GM10248 (cell line): ENCODE results near the gene CITED1.

Source experiments
- CTCF ChIA-PET: fragments of 300-600 bp; sonication (Branson Sonifier 250); formaldehyde crosslinking; extraction: SDS; loops from one replicate; lab custom pipeline; 2021; ENCODE audit warnings: antibody characterized with exemption; lab: Yijun Ruan, JAX
- POLR2A ChIA-PET: fragments of 350-650 bp; sonication (Branson Sonifier 250); formaldehyde crosslinking; extraction: SDS; loops from one replicate; lab custom pipeline; 2020; ENCODE audit warnings: antibody characterized with exemption; lab: Yijun Ruan, JAX
- DNase-seq: peaks from one replicate; pipeline ENCODE4 v3.0.0; 2012; ENCODE audit errors: extremely low spot score
- CTCF ChIP-seq: IDR thresholded peaks from 2 replicates; pipeline ENCODE4 v1.5.1; 2012; ENCODE audit warnings: mild to moderate bottlenecking, low read depth; ENCODE audit errors: extremely low read depth, missing control alignments, control extremely low read depth

Gene CITED1

DNA sequence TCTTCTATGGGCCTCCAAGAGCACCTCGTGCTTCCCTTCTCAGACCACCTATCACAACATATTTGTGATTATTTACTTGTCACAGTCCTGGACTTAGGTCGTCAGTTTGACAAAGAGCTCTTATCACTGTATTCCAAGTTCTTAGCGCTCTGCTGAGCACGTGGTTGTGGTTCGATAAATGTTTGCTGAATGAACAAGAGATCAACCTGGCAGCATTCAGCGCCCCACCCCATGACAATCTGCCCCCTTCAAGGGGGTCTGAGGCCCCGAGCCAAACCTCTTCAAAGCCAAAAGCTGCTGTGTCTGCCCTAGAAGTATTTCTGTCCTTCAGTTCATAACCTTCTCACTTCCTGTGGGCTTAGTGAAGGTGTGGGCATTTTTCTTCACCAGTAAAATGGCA lies 43.6 kb downstream of the CITED1 start:
- no peak for TF ChIP-seq CTCF
- no peak for DNase-seq
- CTCF ChIA-PET = interaction anchor here (1.5 kb wide), 1 partner anchor 17 kb away, joined by 4 read pairs; no protein-coding TSS in a partner anchor
- POLR2A ChIA-PET = interaction anchor here (0.8 kb wide), 1 partner anchor 15 kb away, joined by 3 read pairs; the partner anchor contains the start of gene RPS4X

- TF ChIP-seq CTCF = no peak
- POLR2A ChIA-PET = no interaction called here
- CTCF ChIA-PET = no interaction called here
These were observed 45.3 kb downstream of the CITED1 start for GRCh38 chrX:72260448-72260847.

GRCh38 chrX:72258174-72258573 lies 47.5 kb downstream of the CITED1 start:
- no peak for TF ChIP-seq CTCF
- ChIA-PET CTCF (interaction anchor here (1.2 kb wide), 1 partner anchor 9 kb away, joined by 3 read pairs; no protein-coding TSS in a partner anchor), POLR2A (interaction anchor here (0.8 kb wide), 1 partner anchor 19 kb away, joined by 3 read pairs; the partner anchor contains the start of gene RPS4X)
- DNase-seq = no peak

More at GRCh38 chrX:72260448-72260847, 45.3 kb downstream of the CITED1 start:
- DNase-seq = no peak

GRCh38 chrX:72255864-72256263 lies 49.9 kb downstream of the CITED1 start:
- no peak for DNase-seq
- no peak for TF ChIP-seq CTCF
- CTCF ChIA-PET = interaction anchor here (0.6 to 0.7 kb wide), 2 partner anchors 10 to 12 kb away, joined by 3 read pairs; no protein-coding TSS in a partner anchor
- POLR2A ChIA-PET = no interaction called here

DNA sequence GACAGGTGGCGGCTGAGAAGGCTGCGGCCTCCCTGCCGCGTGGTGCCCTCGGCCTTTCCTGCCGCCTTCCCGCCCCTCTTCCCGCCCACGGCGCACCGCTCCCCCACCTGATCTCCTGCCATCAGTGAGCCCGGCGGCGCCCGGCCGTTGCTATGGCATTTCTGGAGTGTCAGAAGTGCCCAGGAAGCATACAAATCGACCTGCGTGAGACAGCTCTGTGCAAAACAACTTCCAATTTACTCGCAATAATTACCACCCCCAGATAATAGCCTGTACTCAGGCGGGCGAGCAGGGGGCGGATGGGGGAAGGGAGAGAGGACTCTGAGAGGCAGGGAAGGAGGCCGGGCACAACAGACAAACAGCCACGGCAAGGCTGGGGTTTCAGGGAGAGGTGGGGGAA lies 50.3 kb downstream of the CITED1 start:
- CTCF ChIA-PET = interaction anchor here (2.4 kb wide), 1 partner anchor 10 kb away, joined by 9 read pairs; no protein-coding TSS in a partner anchor
- POLR2A ChIA-PET = no interaction called here
- no peak for DNase-seq
- no peak for TF ChIP-seq CTCF

- CTCF ChIA-PET = interaction anchor here (1.0 to 2.4 kb wide), 2 partner anchors 9 to 22 kb away, joined by 3 to 9 read pairs; partner anchors contain the start of gene RPS4X
- no peak for TF ChIP-seq CTCF
- DNase-seq = no peak
- POLR2A ChIA-PET = interaction anchor here (0.7 kb wide), 1 partner anchor 12 kb away, joined by 3 read pairs; no protein-coding TSS in a partner anchor
These were observed 50.9 kb downstream of the CITED1 start for GRCh38 chrX:72254816-72255215.
